ENCODE measurements around the gene NUP85.

DNA sequence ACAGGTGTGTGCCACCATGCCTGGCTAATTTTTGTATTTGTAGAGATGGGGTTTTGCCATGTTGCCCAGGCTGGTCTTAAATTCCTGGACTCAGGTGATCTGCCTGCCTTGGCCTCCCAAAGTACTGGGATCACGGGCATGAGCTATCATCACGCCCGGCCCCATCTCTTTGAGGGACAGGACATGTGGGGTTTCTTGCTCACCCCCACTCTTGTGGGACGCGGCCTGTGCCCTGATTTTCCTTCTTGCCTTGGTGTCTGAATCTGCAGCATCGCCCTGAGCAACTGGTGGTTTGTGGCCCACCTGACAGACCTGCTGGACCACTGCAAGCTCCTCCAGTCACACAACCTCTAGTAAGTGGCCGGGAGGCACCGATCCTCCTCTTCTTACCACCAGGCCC, 25.6 kb downstream of the NUP85 start:
- TF ChIP-seq ZNF274 (IDR thresholded peaks at IDR 0.05; ENCODE audit: low read depth, low read length) (no peak), YY1 (IDR thresholded peaks at IDR 0.05; ENCODE audit: insufficient read depth, insufficient read length) (no peak)
